GM23338 (cell line): Measurements from ENCODE around the gene MYO1A. TPM values are rescaled to one million over a fixed set of nuclear protein-coding genes. Genes with fewer than 3 reads are reported as not detected.
A peak's percentile ranks its signal among the peaks of the same experiment; 100 is the strongest.

ENCODE experiments used
- ATAC-seq: fragments of 200-7000 bp; cut with Tn5 transposase; 3 replicates; pipeline ENCODE4 v1.9.1; 2020
- DNase-seq: peaks from one replicate; pipeline ENCODE4 v3.0.0-alpha.2; 2015; ENCODE audit warnings: low spot score
- H2AFZ ChIP-seq: fragments of 200-600 bp; sonication (generic); 2 replicates; pipeline ENCODE4 v1.8.0; 2016; ENCODE audit warnings: antibody characterized with exemption, mild to moderate bottlenecking, moderate library complexity
- H3F3A ChIP-seq: fragments of 200-600 bp; sonication (generic); replicated peaks from 2 replicates; pipeline ENCODE4 v1.8.0; 2017; ENCODE audit warnings: antibody characterized with exemption, mixed run types, low read depth
- H3K27ac ChIP-seq: fragments of 200-600 bp; sonication (generic); 2 replicates; pipeline ENCODE4 v1.6.1; 2016; ENCODE audit warnings: low read depth
- H3K27me3 ChIP-seq: fragments of 200-600 bp; sonication (generic); 2 replicates; pipeline ENCODE4 v1.8.0; 2016; ENCODE audit warnings: mild to moderate bottlenecking, mixed run types, moderate library complexity; ENCODE audit not compliant: insufficient read depth
- H3K36me3 ChIP-seq: fragments of 200-600 bp; sonication (generic); 2 replicates; pipeline ENCODE4 v1.8.0; 2016; ENCODE audit warnings: mild to moderate bottlenecking; ENCODE audit not compliant: insufficient read depth
- H3K4me1 ChIP-seq: fragments of 200-600 bp; sonication (generic); 2 replicates; pipeline ENCODE4 v1.8.0; 2016; ENCODE audit warnings: mild to moderate bottlenecking, moderate library complexity; ENCODE audit not compliant: insufficient read depth
- H3K4me2 ChIP-seq: fragments of 200-600 bp; sonication (generic); 2 replicates; pipeline ENCODE4 v1.7.1; 2017; ENCODE audit warnings: mixed run types
- H3K4me3 ChIP-seq: fragments of 200-600 bp; sonication (generic); 2 replicates; pipeline ENCODE4 v1.6.1; 2016; ENCODE audit warnings: mixed run types
- H3K79me2 ChIP-seq: fragments of 200-600 bp; sonication (generic); replicated peaks from 2 replicates; pipeline ENCODE4 v1.8.0; 2017; ENCODE audit warnings: mild to moderate bottlenecking; ENCODE audit not compliant: insufficient read depth
- H3K9me2 ChIP-seq: fragments of 200-600 bp; sonication (generic); 2 replicates; pipeline ENCODE4 v1.8.0; 2017; ENCODE audit not compliant: insufficient read depth
- H4K20me1 ChIP-seq: fragments of 200-600 bp; sonication (generic); replicated peaks from 2 replicates; pipeline ENCODE4 v1.8.0; 2017; ENCODE audit warnings: mild to moderate bottlenecking; ENCODE audit not compliant: insufficient read depth
- H3K27ac Mint-ChIP-seq: 2 replicates; pipeline ENCODE4 v1.8.0; 2020; ENCODE audit warnings: inconsistent platforms, mild to moderate bottlenecking, moderate library complexity, mixed read lengths
- H3K27me3 Mint-ChIP-seq: 3 replicates; pipeline ENCODE4 v1.8.0; 2022; ENCODE audit warnings: low read depth, mild to moderate bottlenecking, moderate library complexity, mixed read lengths, inconsistent platforms; ENCODE audit not compliant: insufficient read depth, poor library complexity
- H3K36me3 Mint-ChIP-seq: 3 replicates; pipeline ENCODE4 v1.8.0; 2021; ENCODE audit warnings: low read depth, mild to moderate bottlenecking, inconsistent platforms, moderate library complexity, mixed read lengths
- H3K4me1 Mint-ChIP-seq: 3 replicates; pipeline ENCODE4 v1.8.0; 2020; ENCODE audit warnings: mild to moderate bottlenecking, inconsistent platforms, mixed read lengths
- H3K4me3 Mint-ChIP-seq: 3 replicates; pipeline ENCODE4 v1.8.0; 2021; ENCODE audit warnings: moderate library complexity, mild to moderate bottlenecking, inconsistent platforms, mixed read lengths
- H3K9me3 Mint-ChIP-seq: 3 replicates; pipeline ENCODE4 v1.8.0; 2020; ENCODE audit warnings: moderate library complexity, mild to moderate bottlenecking, inconsistent platforms, mixed read lengths
- JUNB ChIP-seq: IDR thresholded peaks from one replicate; pipeline ENCODE4 v1.6.1; 2016; ENCODE audit warnings: antibody characterized with exemption; ENCODE audit not compliant: unreplicated experiment
- NANOG ChIP-seq: IDR thresholded peaks from 2 replicates; pipeline ENCODE4 v1.6.1; 2016; ENCODE audit warnings: antibody characterized with exemption, borderline replicate concordance
- POLR2AphosphoS5 ChIP-seq: IDR thresholded peaks from 2 replicates; pipeline ENCODE4 v1.6.1; 2016; ENCODE audit warnings: antibody characterized with exemption, low read depth
- polyA plus RNA-seq: library from polyadenylated mRNA; unstranded; fragments of >200 nt; fragmentation: Nextera tagmentation; extraction: Ambion mirVana; gene quantifications from 2 replicates; pipeline ENCODE4 v1.2.1, GENCODE V29; 2016
- total RNA-seq: library from RNA; depleted of rRNA; stranded (reverse); fragments of >200 nt; shearing (Covaris generic); gene quantifications from 2 replicates; pipeline ENCODE4 v1.2.3, GENCODE V29; 2014
- TF ChIP-seq, protein P1 (sequence below): fragments of 250-450 bp; sonication (Bioruptor Pico); IDR thresholded peaks from 2 replicates; pipeline ENCODE4 v1.5.0; 2020; ENCODE audit warnings: mild to moderate bottlenecking, moderate library complexity
- TF ChIP-seq, protein P2 (sequence below), 2 experiments: fragments of 200-600 bp in 1 of 2; sonication (generic) in 1 of 2; conservative IDR thresholded peaks; 2 replicates each; pipeline versions ENCODE4 v1.5.1 to v1.6.1; 2016 to 2017; ENCODE audit warnings: antibody characterized with exemption in 2 of 2, low read depth in 2 of 2, mild to moderate bottlenecking in 2 of 2, moderate library complexity in 1 of 2

Gene MYO1A
- total and polyA plus RNA-seq, 2 experiments from 2014 or later: not detected

DNA sequence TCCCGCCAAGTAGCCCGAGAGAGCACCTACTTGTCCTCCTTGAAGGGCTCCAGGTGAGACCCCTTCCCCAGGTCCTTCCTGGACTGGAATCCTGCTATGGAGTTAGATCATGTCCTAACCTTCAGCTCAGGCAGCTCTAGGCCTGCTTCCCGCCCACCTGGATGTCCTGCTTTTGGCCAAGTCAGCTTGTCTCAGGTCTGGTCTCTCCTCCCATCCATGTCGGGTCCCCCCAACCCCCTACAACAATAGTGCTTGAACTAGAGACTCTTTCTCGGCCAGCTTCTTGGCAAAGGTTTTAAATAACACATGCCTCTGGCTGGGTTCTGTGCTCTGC is 42.6 kb upstream of the MYO1A start:
- DNase-seq (no peak), ATAC-seq (no peak)
- no peak overlapping the region for H3K27ac ChIP-seq
- no peak for TF ChIP-seq NANOG
- TF ChIP-seq JUNB: no peak
- peaks cover 19% of the 10 kb centered on the region for H3F3A ChIP-seq
- H4K20me1 ChIP-seq: no peaks in the 10 kb centered on the region; the same call in 1 of the 2 replicates
- peaks cover 27% of the 10 kb centered on the region for H3K4me1 ChIP-seq
- H3K27me3 ChIP-seq: no peaks in the 10 kb centered on the region
- H3K4me2 ChIP-seq: no peak overlapping the region
- peaks cover 8% of the 10 kb centered on the region; the same call in 1 of the 2 replicates for H3K79me2 ChIP-seq
- no peak overlapping the region for H3K4me3 ChIP-seq
- Mint-ChIP-seq H3K36me3 (peaks cover 61% of the 10 kb centered on the region), H3K27me3 (peaks cover 42% of the 10 kb centered on the region), H3K4me3 (no peak overlapping the region), H3K9me3 (no peaks in the 10 kb centered on the region), H3K4me1 (peaks cover 59% of the 10 kb centered on the region), H3K27ac (peak overlapping the region; percentile 48; the same call in 1 of the 2 replicates)
- no peaks in the 10 kb centered on the region for H3K36me3 ChIP-seq
- H2AFZ ChIP-seq: no peak overlapping the region
- no peaks in the 10 kb centered on the region for H3K9me2 ChIP-seq

DNA sequence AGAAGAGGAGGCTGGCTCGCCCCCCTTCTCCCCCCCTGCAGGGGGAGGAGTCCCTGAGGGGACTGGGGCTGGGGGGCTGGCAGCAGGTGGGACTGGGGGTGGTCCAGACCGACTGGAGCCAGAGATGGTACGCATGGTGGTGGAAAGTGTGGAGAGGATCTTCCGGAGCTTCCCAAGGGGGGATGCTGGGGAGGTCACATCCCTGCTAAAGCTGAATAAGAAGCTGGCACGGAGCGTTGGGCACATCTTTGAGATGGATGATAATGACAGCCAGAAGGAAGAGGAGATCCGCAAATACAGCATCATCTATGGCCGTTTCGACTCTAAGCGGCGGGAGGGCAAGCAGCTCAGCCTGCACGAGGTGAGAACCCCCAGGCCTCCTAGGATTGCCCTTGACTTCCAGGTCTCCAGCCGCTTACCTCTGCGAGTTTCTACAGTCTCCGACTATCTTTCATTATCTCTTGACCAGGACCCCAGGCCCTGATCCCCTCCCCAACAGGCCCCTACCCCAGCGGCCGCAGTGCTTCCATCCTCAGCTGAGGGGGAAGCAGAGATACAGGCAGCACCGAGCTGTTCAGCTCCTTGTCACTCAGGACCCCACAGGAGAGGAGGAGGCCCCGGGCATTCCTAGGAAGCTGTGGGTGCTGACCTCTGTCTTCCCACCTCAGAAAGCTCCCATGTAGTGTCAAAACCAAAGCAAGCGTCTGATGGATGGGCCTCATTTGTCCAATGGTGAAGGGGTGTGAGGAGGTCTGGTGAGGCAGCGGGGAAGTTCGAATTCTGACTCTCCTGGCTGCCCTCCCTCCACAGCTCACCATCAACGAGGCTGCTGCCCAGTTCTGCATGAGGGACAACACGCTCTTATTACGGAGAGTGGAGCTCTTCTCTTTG is 42.0 kb upstream of the MYO1A start:
- Mint-ChIP-seq H3K4me3 (peak overlapping the region; percentile 35; the same call in 2 of the 3 replicates), H3K27me3 (peaks cover 42% of the 10 kb centered on the region), H3K9me3 (no peaks in the 10 kb centered on the region), H3K27ac (0 out of 2 replicates have a peak overlapping the region, but pooled peaks have one; percentile 48), H3K36me3 (peaks cover 57% of the 10 kb centered on the region), H3K4me1 (peaks cover 59% of the 10 kb centered on the region)
- peaks cover 19% of the 10 kb centered on the region for H3F3A ChIP-seq
- H3K27ac ChIP-seq: no peak overlapping the region
- no peak for TF ChIP-seq NANOG
- TF ChIP-seq JUNB: no peak
- TF ChIP-seq, protein P1, sequence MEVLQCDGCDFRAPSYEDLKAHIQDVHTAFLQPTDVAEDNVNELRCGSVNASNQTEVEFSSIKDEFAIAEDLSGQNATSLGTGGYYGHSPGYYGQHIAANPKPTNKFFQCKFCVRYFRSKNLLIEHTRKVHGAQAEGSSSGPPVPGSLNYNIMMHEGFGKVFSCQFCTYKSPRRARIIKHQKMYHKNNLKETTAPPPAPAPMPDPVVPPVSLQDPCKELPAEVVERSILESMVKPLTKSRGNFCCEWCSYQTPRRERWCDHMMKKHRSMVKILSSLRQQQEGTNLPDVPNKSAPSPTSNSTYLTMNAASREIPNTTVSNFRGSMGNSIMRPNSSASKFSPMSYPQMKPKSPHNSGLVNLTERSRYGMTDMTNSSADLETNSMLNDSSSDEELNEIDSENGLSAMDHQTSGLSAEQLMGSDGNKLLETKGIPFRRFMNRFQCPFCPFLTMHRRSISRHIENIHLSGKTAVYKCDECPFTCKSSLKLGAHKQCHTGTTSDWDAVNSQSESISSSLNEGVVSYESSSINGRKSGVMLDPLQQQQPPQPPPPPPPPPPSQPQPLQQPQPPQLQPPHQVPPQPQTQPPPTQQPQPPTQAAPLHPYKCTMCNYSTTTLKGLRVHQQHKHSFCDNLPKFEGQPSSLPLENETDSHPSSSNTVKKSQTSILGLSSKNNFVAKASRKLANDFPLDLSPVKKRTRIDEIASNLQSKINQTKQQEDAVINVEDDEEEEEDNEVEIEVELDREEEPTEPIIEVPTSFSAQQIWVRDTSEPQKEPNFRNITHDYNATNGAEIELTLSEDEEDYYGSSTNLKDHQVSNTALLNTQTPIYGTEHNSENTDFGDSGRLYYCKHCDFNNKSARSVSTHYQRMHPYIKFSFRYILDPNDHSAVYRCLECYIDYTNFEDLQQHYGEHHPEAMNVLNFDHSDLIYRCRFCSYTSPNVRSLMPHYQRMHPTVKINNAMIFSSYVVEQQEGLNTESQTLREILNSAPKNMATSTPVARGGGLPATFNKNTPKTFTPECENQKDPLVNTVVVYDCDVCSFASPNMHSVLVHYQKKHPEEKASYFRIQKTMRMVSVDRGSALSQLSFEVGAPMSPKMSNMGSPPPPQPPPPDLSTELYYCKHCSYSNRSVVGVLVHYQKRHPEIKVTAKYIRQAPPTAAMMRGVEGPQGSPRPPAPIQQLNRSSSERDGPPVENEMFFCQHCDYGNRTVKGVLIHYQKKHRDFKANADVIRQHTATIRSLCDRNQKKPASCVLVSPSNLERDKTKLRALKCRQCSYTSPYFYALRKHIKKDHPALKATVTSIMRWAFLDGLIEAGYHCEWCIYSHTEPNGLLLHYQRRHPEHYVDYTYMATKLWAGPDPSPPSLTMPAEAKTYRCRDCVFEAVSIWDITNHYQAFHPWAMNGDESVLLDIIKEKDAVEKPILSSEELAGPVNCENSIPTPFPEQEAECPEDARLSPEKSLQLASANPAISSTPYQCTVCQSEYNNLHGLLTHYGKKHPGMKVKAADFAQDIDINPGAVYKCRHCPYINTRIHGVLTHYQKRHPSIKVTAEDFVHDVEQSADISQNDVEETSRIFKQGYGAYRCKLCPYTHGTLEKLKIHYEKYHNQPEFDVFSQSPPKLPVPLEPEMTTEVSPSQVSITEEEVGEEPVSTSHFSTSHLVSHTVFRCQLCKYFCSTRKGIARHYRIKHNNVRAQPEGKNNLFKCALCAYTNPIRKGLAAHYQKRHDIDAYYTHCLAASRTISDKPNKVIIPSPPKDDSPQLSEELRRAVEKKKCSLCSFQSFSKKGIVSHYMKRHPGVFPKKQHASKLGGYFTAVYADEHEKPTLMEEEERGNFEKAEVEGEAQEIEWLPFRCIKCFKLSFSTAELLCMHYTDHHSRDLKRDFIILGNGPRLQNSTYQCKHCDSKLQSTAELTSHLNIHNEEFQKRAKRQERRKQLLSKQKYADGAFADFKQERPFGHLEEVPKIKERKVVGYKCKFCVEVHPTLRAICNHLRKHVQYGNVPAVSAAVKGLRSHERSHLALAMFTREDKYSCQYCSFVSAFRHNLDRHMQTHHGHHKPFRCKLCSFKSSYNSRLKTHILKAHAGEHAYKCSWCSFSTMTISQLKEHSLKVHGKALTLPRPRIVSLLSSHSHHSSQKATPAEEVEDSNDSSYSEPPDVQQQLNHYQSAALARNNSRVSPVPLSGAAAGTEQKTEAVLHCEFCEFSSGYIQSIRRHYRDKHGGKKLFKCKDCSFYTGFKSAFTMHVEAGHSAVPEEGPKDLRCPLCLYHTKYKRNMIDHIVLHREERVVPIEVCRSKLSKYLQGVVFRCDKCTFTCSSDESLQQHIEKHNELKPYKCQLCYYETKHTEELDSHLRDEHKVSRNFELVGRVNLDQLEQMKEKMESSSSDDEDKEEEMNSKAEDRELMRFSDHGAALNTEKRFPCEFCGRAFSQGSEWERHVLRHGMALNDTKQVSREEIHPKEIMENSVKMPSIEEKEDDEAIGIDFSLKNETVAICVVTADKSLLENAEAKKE: no peak
- no peak for TF ChIP-seq POLR2AphosphoS5
- TF ChIP-seq, protein P2, sequence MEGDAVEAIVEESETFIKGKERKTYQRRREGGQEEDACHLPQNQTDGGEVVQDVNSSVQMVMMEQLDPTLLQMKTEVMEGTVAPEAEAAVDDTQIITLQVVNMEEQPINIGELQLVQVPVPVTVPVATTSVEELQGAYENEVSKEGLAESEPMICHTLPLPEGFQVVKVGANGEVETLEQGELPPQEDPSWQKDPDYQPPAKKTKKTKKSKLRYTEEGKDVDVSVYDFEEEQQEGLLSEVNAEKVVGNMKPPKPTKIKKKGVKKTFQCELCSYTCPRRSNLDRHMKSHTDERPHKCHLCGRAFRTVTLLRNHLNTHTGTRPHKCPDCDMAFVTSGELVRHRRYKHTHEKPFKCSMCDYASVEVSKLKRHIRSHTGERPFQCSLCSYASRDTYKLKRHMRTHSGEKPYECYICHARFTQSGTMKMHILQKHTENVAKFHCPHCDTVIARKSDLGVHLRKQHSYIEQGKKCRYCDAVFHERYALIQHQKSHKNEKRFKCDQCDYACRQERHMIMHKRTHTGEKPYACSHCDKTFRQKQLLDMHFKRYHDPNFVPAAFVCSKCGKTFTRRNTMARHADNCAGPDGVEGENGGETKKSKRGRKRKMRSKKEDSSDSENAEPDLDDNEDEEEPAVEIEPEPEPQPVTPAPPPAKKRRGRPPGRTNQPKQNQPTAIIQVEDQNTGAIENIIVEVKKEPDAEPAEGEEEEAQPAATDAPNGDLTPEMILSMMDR (conservative IDR thresholded peaks at IDR 0.05; ENCODE audit: low read depth in 2 of 2): no peak
- H2AFZ ChIP-seq: no peak overlapping the region
- H3K4me1 ChIP-seq: peaks cover 27% of the 10 kb centered on the region
- H3K4me3 ChIP-seq: no peak overlapping the region
- H3K4me2 ChIP-seq: no peak overlapping the region
- no peaks in the 10 kb centered on the region for H3K36me3 ChIP-seq
- H4K20me1 ChIP-seq: no peaks in the 10 kb centered on the region; the same call in 1 of the 2 replicates
- DNase-seq (no peak), ATAC-seq (no peak)
- H3K27me3 ChIP-seq: no peaks in the 10 kb centered on the region
- H3K9me2 ChIP-seq: no peaks in the 10 kb centered on the region
- peaks cover 8% of the 10 kb centered on the region; the same call in 1 of the 2 replicates for H3K79me2 ChIP-seq
